ENCODE measurements around the gene TEAD3. TPM values are rescaled to one million over a fixed set of nuclear protein-coding genes. Genes with fewer than 3 reads are reported as not detected.

Gene TEAD3
- polyA plus RNA-seq, 3 donors = not detected

- TF ChIP-seq CTCF (IDR thresholded peaks at IDR 0.05) = no peak
- H3K36me3 ChIP-seq (replicated peaks in 1 of 2; ENCODE audit: control insufficient read depth in 1 of 2, insufficient read depth in 2 of 2, low read length in 2 of 2) = no peaks in the 10 kb centered on the region
- Mint-ChIP-seq H3K27ac (no peak overlapping the region), H3K4me1 (peaks cover 2% of the 10 kb centered on the region), H3K27me3 (ENCODE audit: low read depth in 3 of 3) (peaks cover 67 to 89% (median 68%) of the 10 kb centered on the region in 3 donors), H3K9me3 (peaks cover 0 to 8% (median 4%) of the 10 kb centered on the region in 7 donors), H3K4me3 (peak overlapping the region in 1 of 2 donors; percentile 68), H3K36me3 (peaks cover 2% of the 10 kb centered on the region in 2 donors)
- peaks cover 0 to 4% of the 10 kb centered on the region in 2 donors for H3K9me3 ChIP-seq (replicated peaks in 1 of 2; ENCODE audit: control insufficient read depth in 1 of 2, insufficient read depth in 1 of 2, low read length in 2 of 2)
- intact Hi-C loops (cut with micrococcal nuclease) = no loop called here
- no peaks in the 10 kb centered on the region for H3K4me1 ChIP-seq (ENCODE audit: control insufficient read depth in 1 of 2, insufficient read depth in 2 of 2, low read length in 2 of 2)
- WGBS (ENCODE audit: insufficient coverage) = 0% methylated on average over 12 of the region's 15 CpGs
- peaks cover 19 to 61% of the 10 kb centered on the region in 2 donors for H3K27me3 ChIP-seq (ENCODE audit: control insufficient read depth in 2 of 2, insufficient read depth in 2 of 2, low read length in 2 of 2)
- DNase-seq = no peak
- no peak overlapping the region for H3K9ac ChIP-seq (ENCODE audit: insufficient read depth, low read length, poor library complexity, severe bottlenecking)
- no peaks in the 10 kb centered on the region for H4K20me1 ChIP-seq (ENCODE audit: insufficient read depth, low read length)
- H3K4me2 ChIP-seq (replicated peaks; ENCODE audit: extremely low read depth, low read length, poor library complexity, severe bottlenecking) = no peak overlapping the region
- H2AFZ ChIP-seq (ENCODE audit: insufficient read depth, low read depth, low read length, poor library complexity, severe bottlenecking) = no peak overlapping the region
- H3K4me3 ChIP-seq (replicated peaks in 1 of 3; ENCODE audit: low read depth in 2 of 3, low read length in 3 of 3) = no peak overlapping the region
- no peak overlapping the region for H3K27ac ChIP-seq (ENCODE audit: low read depth in 1 of 2, low read length in 2 of 2)
- H3K79me2 ChIP-seq (ENCODE audit: insufficient read depth, low read length) = no peaks in the 10 kb centered on the region
Observed at GRCh38 chr6:35503534-35503933, 6.7 kb upstream of the TEAD3 start.

DNA sequence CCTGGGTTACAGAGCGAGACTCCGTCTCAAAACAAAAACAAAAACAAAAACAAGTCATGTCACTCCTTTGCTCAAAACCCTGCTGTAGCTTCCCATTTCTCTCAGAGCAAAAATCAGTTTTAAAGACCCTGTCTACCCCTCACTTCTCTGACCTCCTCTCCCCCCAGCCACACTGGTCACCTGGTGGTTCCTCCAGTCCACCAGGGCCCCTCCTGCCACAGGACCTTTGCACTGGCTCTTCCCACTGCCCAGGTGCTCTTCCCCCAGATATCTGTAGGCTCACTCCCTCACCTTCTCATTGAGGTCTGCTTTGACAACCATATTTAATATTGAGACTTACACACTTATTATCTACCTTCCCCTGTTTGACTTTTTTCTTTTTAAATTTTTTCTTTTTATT lies 4.9 kb upstream of the TEAD3 start:
- Histone ChIP-seq H3K27me3 (ENCODE audit: control insufficient read depth in 2 of 2, insufficient read depth in 2 of 2, low read length in 2 of 2) (peaks cover 25 to 67% of the 10 kb centered on the region in 2 donors), H2AFZ (ENCODE audit: insufficient read depth, low read depth, low read length, poor library complexity, severe bottlenecking) (no peak overlapping the region), H3K9ac (ENCODE audit: insufficient read depth, low read length, poor library complexity, severe bottlenecking) (no peak overlapping the region), H3K4me3 (replicated peaks in 1 of 3; ENCODE audit: low read depth in 2 of 3, low read length in 3 of 3) (no peak overlapping the region), H3K9me3 (replicated peaks in 1 of 2; ENCODE audit: control insufficient read depth in 1 of 2, insufficient read depth in 1 of 2, low read length in 2 of 2) (peaks cover 0 to 4% of the 10 kb centered on the region in 2 donors), H3K79me2 (ENCODE audit: insufficient read depth, low read length) (no peaks in the 10 kb centered on the region), H3K27ac (ENCODE audit: low read depth in 1 of 2, low read length in 2 of 2) (no peak overlapping the region), H3K36me3 (replicated peaks in 1 of 2; ENCODE audit: control insufficient read depth in 1 of 2, insufficient read depth in 2 of 2, low read length in 2 of 2) (no peaks in the 10 kb centered on the region), H4K20me1 (ENCODE audit: insufficient read depth, low read length) (no peaks in the 10 kb centered on the region), H3K4me1 (ENCODE audit: control insufficient read depth in 1 of 2, insufficient read depth in 2 of 2, low read length in 2 of 2) (peaks cover 11 to 14% of the 10 kb centered on the region in 2 donors), H3K4me2 (replicated peaks; ENCODE audit: extremely low read depth, low read length, poor library complexity, severe bottlenecking) (no peak overlapping the region)
- Mint-ChIP-seq H3K27me3 (ENCODE audit: low read depth in 3 of 3) (peaks cover 67 to 89% (median 70%) of the 10 kb centered on the region in 3 donors), H3K4me1 (peaks cover 11% of the 10 kb centered on the region), H3K27ac (no peak overlapping the region), H3K9me3 (peaks cover 0 to 12% (median 7%) of the 10 kb centered on the region in 7 donors), H3K36me3 (peaks cover 2 to 5% of the 10 kb centered on the region in 2 donors), H3K4me3 (peak overlapping the region in 1 of 2 donors; percentile 60)
- no peak for DNase-seq
- TF ChIP-seq CTCF (IDR thresholded peaks at IDR 0.05) = no peak
- intact Hi-C loops (cut with micrococcal nuclease) = no loop called here
- WGBS (ENCODE audit: insufficient coverage) = 100% methylated on average over 2 of the region's 2 CpGs
